Measurements from ENCODE around the gene XCL2.

DNA sequence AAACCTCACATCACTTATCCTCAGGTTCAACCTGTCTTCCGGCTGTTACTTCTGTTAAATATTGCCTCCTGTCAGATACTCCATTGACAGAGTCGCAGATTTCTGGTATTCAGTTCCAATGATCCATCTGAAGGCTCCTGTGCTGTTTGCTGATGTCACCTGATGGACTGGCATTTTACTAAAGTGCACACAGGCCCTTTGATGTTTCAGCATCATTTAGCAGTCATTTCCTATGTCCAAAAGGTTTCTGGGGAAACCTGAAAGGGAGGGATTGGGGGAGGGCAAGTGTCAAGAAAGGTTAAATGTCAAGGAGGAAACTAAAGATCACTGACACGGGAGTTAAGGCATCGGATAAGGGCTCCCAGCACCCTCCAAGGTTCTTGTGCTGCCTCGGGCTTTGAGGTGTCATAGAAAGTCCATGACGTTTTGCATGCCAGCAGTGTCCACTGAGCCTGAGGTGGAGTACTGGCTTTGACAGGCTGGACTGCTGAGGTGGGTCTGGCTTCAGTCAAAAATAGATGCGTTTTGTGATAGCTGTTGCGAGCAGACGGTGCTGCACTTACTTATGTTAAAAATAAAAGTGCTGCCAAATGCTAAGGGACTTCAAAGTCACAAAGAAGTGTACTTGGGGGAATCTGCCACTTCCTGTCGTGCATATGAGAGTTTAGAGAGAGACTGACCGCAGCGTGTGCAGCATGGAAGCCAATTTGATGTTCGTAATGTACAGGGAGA is 30.8 kb downstream of the XCL2 start:
- TF ChIP-seq CTCF (IDR thresholded peaks at IDR 0.05): no peak
- TF ChIP-seq EP300 (IDR thresholded peaks at IDR 0.05): no peak

All from sigmoid colon (tissue), 4 donors.